BJ (cell line): Measurements from ENCODE around the gene MTOR. TPM values are rescaled to one million over a fixed set of nuclear protein-coding genes. Genes with fewer than 3 reads are reported as not detected.

Source experiments
- CTCF ChIA-PET: fragments of 350-600 bp; formaldehyde crosslinking; extraction: SDS; loops from one replicate; lab custom pipeline; 2021; ENCODE audit warnings: antibody characterized with exemption, inconsistent platforms; lab: Yijun Ruan, JAX
- POLR2A ChIA-PET: fragments of 300-600 bp; sonication (Branson Sonifier 250); formaldehyde crosslinking; extraction: SDS; loops from one replicate; lab custom pipeline; 2021; ENCODE audit warnings: antibody characterized with exemption; lab: Charles Lee
- DNase-seq: peaks from one replicate; pipeline ENCODE4 v3.0.0-alpha.2; 2011; ENCODE audit warnings: low read depth
- H3K27me3 ChIP-seq: 2 replicates; pipeline ENCODE4 v1.6.0; 2011; ENCODE audit warnings: low read length; ENCODE audit not compliant: control insufficient read depth, insufficient read depth
- H3K36me3 ChIP-seq: 2 replicates; pipeline ENCODE4 v1.5.1; 2011; ENCODE audit warnings: low read length; ENCODE audit not compliant: control insufficient read depth, insufficient read depth
- H3K4me3 ChIP-seq: 2 replicates; pipeline ENCODE4 v1.5.1; 2011; ENCODE audit warnings: low read depth, mild to moderate bottlenecking, control low read depth, low read length
- CTCF ChIP-seq: IDR thresholded peaks from 2 replicates; pipeline ENCODE4 v1.5.1; 2011; ENCODE audit warnings: low read depth, mild to moderate bottlenecking, control low read depth, inconsistent platforms, low read length, moderate library complexity; ENCODE audit not compliant: insufficient read depth
- polyA plus RNA-seq: library from polyadenylated mRNA; depleted of rRNA; stranded (reverse); fragments of >200 nt; gene quantifications from 2 replicates; pipeline ENCODE4 v1.2.3, GENCODE V29; 2011

The MTOR gene
- polyA plus RNA-seq, 1 experiment, result 31.6 TPM

DNA sequence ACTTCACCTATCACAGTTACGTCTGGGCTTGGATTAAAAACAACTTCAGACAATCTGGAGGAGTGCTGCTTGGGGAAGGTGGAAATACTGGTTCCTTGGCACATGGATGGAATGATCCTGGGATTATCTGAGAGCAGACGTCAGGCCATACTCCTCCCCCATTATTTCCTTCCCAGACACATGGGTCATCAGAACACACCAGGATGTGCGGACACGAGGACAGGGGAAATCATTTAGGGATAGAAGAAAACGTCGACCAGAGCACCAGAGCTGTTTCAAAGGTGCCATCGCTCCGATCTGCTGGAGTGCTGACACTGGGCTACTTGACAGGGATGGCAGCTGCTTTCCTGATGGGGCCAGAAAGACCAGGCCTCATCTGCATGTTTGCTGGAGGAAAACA lies 105.0 kb downstream of the MTOR start:
- H3K4me3 ChIP-seq, result no peak overlapping the region
- CTCF ChIA-PET, result interaction anchor here (1.1 to 3.5 kb wide), 3 partner anchors 11 to 22 kb away, joined by 3 to 15 read pairs (median 5); no protein-coding TSS in a partner anchor
- no peak for TF ChIP-seq CTCF
- H3K27me3 ChIP-seq, result no peaks in the 10 kb centered on the region
- peaks cover 1% of the 10 kb centered on the region for H3K36me3 ChIP-seq
- POLR2A ChIA-PET, result no interaction called here
- DNase-seq, result no peak

- no peak for DNase-seq
- POLR2A ChIA-PET, result no interaction called here
- H3K36me3 ChIP-seq, result peaks cover 1% of the 10 kb centered on the region
Measured at GRCh38 chr1:11156963-11157362, 105.4 kb downstream of the MTOR start.

GRCh38 chr1:11156441-11156840 lies 105.9 kb downstream of the MTOR start:
- Histone ChIP-seq H3K27me3 (no peaks in the 10 kb centered on the region), H3K36me3 (peaks cover 1% of the 10 kb centered on the region), H3K4me3 (no peak overlapping the region)
- ChIA-PET POLR2A (no interaction called here), CTCF (interaction anchor here (3.5 kb wide), 1 partner anchor 10 kb away, joined by 15 read pairs; no protein-coding TSS in a partner anchor)
- no peak for TF ChIP-seq CTCF
- DNase-seq, result no peak

More at GRCh38 chr1:11156963-11157362, 105.4 kb downstream of the MTOR start:
- no peak for TF ChIP-seq CTCF
- no peaks in the 10 kb centered on the region for H3K27me3 ChIP-seq
- CTCF ChIA-PET, result interaction anchor here (1.9 to 3.5 kb wide), 2 partner anchors 10 to 15 kb away, joined by 5 to 15 read pairs; no protein-coding TSS in a partner anchor
- H3K4me3 ChIP-seq, result no peak overlapping the region

DNA sequence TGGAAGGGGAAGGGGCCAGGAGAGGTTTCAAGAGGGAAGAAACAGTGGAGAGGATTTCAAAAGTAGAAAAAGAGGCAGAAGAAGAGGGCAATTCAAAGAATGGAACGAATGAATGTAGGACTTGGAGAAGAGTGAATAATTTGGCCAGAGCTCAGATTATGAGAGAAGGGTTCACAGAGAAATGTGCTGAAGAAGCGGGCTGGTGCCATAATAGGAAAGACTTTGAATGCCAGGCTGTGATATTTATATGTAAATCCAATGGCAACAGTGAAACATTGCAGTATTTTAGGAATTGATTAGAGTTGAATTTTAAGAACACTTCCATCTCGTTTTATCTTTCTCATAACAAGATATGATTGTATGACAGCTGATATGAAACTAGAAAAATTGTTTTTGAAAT lies 109.2 kb downstream of the MTOR start:
- no peak for DNase-seq
- H3K27me3 ChIP-seq, result no peaks in the 10 kb centered on the region
- no peak for TF ChIP-seq CTCF
- H3K4me3 ChIP-seq, result no peak overlapping the region
- ChIA-PET POLR2A (no interaction called here), CTCF (no interaction called here)
- H3K36me3 ChIP-seq, result peaks cover 2% of the 10 kb centered on the region

DNA sequence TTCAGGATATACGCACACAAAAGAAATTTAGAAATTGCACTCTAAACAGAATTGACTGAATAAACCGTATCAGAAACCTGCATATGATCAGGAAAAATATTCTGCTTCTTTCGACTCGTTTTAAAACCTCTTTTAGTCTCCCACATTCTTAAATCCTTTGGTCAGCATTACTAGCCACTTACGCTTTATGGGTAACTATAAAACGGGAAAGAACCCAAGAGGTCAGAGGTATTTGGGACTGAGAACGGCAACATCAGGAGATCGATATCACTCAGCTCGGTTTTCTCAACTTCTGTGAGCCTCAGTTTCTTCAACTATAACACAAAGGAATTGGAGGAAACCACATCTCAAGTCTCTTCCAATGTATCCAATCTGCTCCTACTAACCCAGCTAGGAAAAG lies 109.6 kb downstream of the MTOR start:
- CTCF ChIA-PET, result no interaction called here
- Histone ChIP-seq H3K27me3 (no peaks in the 10 kb centered on the region), H3K36me3 (peaks cover 2% of the 10 kb centered on the region), H3K4me3 (no peak overlapping the region)
- TF ChIP-seq CTCF, result no peak
- POLR2A ChIA-PET, result no interaction called here
- DNase-seq, result no peak
